DOHH2 (cell line): ENCODE measurements around the gene EIF2B4.
A peak's percentile ranks its signal among the peaks of the same experiment; 100 is the strongest.

Experiments
- H3F3A ChIP-seq: fragments of 200-600 bp; sonication (generic), shearing (Covaris generic); 2 replicates; pipeline ENCODE4 v1.6.0; 2016; ENCODE audit warnings: antibody characterized with exemption, mild to moderate bottlenecking; ENCODE audit not compliant: control insufficient read depth, insufficient read depth
- H3K27ac ChIP-seq: fragments of 200-600 bp; sonication (generic); 2 replicates; pipeline ENCODE4 v1.5.1; 2014; ENCODE audit warnings: low read depth, mild to moderate bottlenecking, low read length, moderate library complexity
- H3K27me3 ChIP-seq: fragments of 200-600 bp; sonication (generic); 2 replicates; pipeline ENCODE4 v1.6.1; 2014; ENCODE audit warnings: mild to moderate bottlenecking, low read length, mixed read lengths; ENCODE audit not compliant: control insufficient read depth
- H3K36me3 ChIP-seq: fragments of 200-600 bp; sonication (generic); 2 replicates; pipeline ENCODE4 v1.6.1; 2014; ENCODE audit warnings: mild to moderate bottlenecking, low read length, moderate library complexity, mixed read lengths; ENCODE audit not compliant: control insufficient read depth
- H3K4me1 ChIP-seq: fragments of 200-600 bp; sonication (generic); 2 replicates; pipeline ENCODE4 v1.6.1; 2014; ENCODE audit warnings: mild to moderate bottlenecking, low read length, mixed read lengths; ENCODE audit not compliant: control insufficient read depth
- H3K4me2 ChIP-seq: fragments of 200-600 bp; sonication (generic); 2 replicates; pipeline ENCODE4 v1.6.0; 2014; ENCODE audit warnings: mild to moderate bottlenecking, low read length, moderate library complexity
- H3K4me3 ChIP-seq: fragments of 200-600 bp; sonication (generic); 2 replicates; pipeline ENCODE4 v1.5.1; 2014; ENCODE audit warnings: mild to moderate bottlenecking, low read length, mixed read lengths
- H3K79me2 ChIP-seq: fragments of 200-600 bp; sonication (generic); 2 replicates; pipeline ENCODE4 v1.6.1; 2014; ENCODE audit warnings: mild to moderate bottlenecking, low read length, mixed read lengths; ENCODE audit not compliant: control insufficient read depth
- H3K9me2 ChIP-seq: fragments of 200-600 bp; sonication (generic); replicated peaks from 2 replicates; pipeline ENCODE4 v1.6.1; 2014; ENCODE audit warnings: mild to moderate bottlenecking, low read length, mixed read lengths; ENCODE audit not compliant: control insufficient read depth
- H3K9me3 ChIP-seq: fragments of 200-600 bp; sonication (generic); 2 replicates; pipeline ENCODE4 v1.6.1; 2014; ENCODE audit warnings: antibody characterized with exemption, low read length, mixed read lengths; ENCODE audit not compliant: control insufficient read depth, insufficient read depth
- H4K20me1 ChIP-seq: fragments of 200-600 bp; sonication (generic); 2 replicates; pipeline ENCODE4 v1.6.0; 2014; ENCODE audit warnings: low read depth, mild to moderate bottlenecking, antibody characterized with exemption, low read length, moderate library complexity; ENCODE audit not compliant: control insufficient read depth, insufficient read depth
- EZH2phosphoT487 ChIP-seq: fragments of 200-600 bp; sonication (generic); IDR thresholded peaks from 2 replicates; pipeline ENCODE4 v1.6.1; 2017; ENCODE audit warnings: borderline replicate concordance, mild to moderate bottlenecking, antibody characterized with exemption, low read length, moderate library complexity, mixed read lengths
- TF ChIP-seq, protein P1 (sequence below): fragments of 200-600 bp; sonication (generic); IDR thresholded peaks from one replicate; pipeline ENCODE4 v1.5.1; 2014; ENCODE audit warnings: antibody characterized with exemption, mild to moderate bottlenecking, low read depth, low read length; ENCODE audit not compliant: poor library complexity, severe bottlenecking

EIF2B4 gene

DNA sequence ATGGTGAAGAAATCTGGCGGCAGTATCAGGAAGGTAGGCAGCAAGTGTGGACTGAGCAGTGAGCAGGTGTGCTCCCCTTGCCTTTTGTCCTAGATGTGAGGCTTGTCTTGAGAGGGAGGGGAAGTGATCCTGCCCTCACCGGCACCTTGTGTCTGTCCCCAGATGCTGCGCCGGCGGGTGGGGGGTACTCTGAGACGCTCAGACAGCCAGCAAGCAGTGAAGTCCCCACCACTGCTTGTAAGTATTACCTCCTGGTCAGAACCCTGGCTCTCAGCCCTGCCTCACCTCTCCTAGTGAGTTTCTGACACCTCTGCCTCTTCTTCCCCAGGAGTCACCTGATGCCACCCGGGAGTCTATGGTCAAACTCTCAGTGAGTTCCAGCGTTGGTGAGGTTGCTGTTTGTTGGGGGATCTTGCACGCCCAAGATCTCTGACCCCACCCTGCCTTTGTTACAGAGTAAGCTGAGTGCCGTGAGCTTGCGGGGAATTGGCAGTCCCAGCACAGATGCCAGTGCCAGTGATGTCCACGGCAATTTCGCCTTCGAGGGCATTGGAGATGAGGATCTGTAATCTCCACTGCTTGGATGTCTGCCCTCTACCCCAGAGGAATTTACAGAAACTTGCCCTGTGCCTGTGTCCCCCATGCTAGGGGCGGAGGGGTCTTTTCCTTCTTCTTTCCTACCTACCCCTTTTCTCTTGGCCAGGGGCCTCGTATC lies 6.2 kb upstream of the EIF2B4 start:
- peaks cover 35% of the 10 kb centered on the region for H3K79me2 ChIP-seq

GRCh38 chr2:27375513-27376099 lies 5.5 kb upstream of the EIF2B4 start:
- peaks cover 8% of the 10 kb centered on the region; the same call in 1 of the 2 replicates for H3F3A ChIP-seq
- peaks cover 91% of the 10 kb centered on the region for H3K36me3 ChIP-seq
- no peak overlapping the region for H3K4me3 ChIP-seq
- no peaks in the 10 kb centered on the region for H3K27me3 ChIP-seq
- no peaks in the 10 kb centered on the region for H3K9me3 ChIP-seq
- H3K9me2 ChIP-seq: no peaks in the 10 kb centered on the region
- H3K4me1 ChIP-seq: peaks cover 31% of the 10 kb centered on the region
- H3K4me2 ChIP-seq: no peak overlapping the region
- no peak for TF ChIP-seq EZH2phosphoT487
- TF ChIP-seq, protein P1, sequence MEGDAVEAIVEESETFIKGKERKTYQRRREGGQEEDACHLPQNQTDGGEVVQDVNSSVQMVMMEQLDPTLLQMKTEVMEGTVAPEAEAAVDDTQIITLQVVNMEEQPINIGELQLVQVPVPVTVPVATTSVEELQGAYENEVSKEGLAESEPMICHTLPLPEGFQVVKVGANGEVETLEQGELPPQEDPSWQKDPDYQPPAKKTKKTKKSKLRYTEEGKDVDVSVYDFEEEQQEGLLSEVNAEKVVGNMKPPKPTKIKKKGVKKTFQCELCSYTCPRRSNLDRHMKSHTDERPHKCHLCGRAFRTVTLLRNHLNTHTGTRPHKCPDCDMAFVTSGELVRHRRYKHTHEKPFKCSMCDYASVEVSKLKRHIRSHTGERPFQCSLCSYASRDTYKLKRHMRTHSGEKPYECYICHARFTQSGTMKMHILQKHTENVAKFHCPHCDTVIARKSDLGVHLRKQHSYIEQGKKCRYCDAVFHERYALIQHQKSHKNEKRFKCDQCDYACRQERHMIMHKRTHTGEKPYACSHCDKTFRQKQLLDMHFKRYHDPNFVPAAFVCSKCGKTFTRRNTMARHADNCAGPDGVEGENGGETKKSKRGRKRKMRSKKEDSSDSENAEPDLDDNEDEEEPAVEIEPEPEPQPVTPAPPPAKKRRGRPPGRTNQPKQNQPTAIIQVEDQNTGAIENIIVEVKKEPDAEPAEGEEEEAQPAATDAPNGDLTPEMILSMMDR: no peak
- H3K27ac ChIP-seq: no peak overlapping the region
- peaks cover 42% of the 10 kb centered on the region for H3K79me2 ChIP-seq
- H4K20me1 ChIP-seq: peaks cover 4% of the 10 kb centered on the region; the same call in 1 of the 2 replicates

More for the DNA sequence above, 6.2 kb upstream of the EIF2B4 start:
- Histone ChIP-seq H3K9me2 (no peaks in the 10 kb centered on the region), H3K4me2 (no peak overlapping the region), H3K27me3 (no peaks in the 10 kb centered on the region), H3K4me1 (peaks cover 38% of the 10 kb centered on the region), H4K20me1 (peaks cover 4% of the 10 kb centered on the region; the same call in 1 of the 2 replicates), H3K36me3 (peaks cover 90% of the 10 kb centered on the region), H3K27ac (no peak overlapping the region), H3K9me3 (no peaks in the 10 kb centered on the region), H3K4me3 (no peak overlapping the region), H3F3A (peaks cover 10% of the 10 kb centered on the region; the same call in 1 of the 2 replicates)
- TF ChIP-seq, protein P1: no peak
- TF ChIP-seq EZH2phosphoT487: no peak

DNA sequence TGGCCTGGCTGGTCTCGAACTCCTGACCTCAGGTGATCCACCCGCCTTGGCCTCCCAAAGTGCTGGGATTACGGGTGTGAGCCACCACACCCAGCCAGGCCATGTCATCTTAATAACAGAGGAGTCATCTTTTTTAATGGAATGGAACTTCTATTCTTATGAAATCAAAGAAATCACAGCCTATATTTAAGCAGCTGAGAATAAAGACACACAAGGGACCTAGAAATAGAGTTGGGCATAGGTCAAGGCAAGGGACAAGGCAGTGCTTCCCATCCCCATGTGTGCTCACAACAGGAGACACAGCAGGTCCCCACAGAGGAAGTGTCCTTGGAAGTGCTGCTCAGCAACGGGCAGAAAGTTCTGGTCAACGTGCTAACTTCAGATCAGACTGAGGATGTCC lies 3.4 kb upstream of the EIF2B4 start:
- no peak for TF ChIP-seq EZH2phosphoT487
- Histone ChIP-seq H3K27ac (no peak overlapping the region), H3K4me1 (peaks cover 25% of the 10 kb centered on the region), H3K27me3 (no peaks in the 10 kb centered on the region), H3K36me3 (peaks cover 83% of the 10 kb centered on the region), H3K4me2 (no peak overlapping the region), H4K20me1 (peaks cover 4% of the 10 kb centered on the region; the same call in 1 of the 2 replicates), H3K9me2 (no peaks in the 10 kb centered on the region), H3K4me3 (no peak overlapping the region), H3K9me3 (no peaks in the 10 kb centered on the region), H3K79me2 (peaks cover 53% of the 10 kb centered on the region), H3F3A (no peaks in the 10 kb centered on the region)

DNA sequence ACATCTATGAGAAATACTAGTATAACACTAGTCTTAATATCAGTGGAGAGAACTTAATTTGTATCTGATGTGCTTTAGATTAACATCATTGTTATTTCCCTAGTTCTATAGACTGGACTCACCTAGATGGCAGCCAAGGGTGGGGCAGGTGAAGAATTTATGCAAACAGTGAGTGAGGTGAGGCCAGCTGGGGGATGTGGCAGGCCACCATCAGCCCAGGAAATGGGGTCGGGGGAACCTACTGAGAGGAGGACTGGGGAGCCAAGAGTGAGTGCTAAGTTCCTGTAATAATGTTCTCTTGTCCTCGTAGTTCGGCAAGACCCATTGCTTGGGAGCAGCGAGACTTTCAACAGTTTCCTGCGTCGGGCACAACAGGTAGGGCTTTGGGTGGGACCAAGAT lies 2.8 kb upstream of the EIF2B4 start:
- TF ChIP-seq, protein P1: no peak
- TF ChIP-seq EZH2phosphoT487: no peak
- H3K4me2 ChIP-seq: peak overlapping the region; percentile 97

More for the DNA sequence above, 2.8 kb upstream of the EIF2B4 start:
- H3K4me3 ChIP-seq: peak overlapping the region; percentile 87; the same call in 1 of the 2 replicates
- H3F3A ChIP-seq: no peaks in the 10 kb centered on the region
- H3K36me3 ChIP-seq: peaks cover 83% of the 10 kb centered on the region
- H3K9me3 ChIP-seq: no peaks in the 10 kb centered on the region
- H3K27ac ChIP-seq: no peak overlapping the region
- H3K27me3 ChIP-seq: no peaks in the 10 kb centered on the region
- H3K79me2 ChIP-seq: peaks cover 55% of the 10 kb centered on the region
- peaks cover 27% of the 10 kb centered on the region for H3K4me1 ChIP-seq
- H3K9me2 ChIP-seq: no peaks in the 10 kb centered on the region
- peaks cover 4% of the 10 kb centered on the region; the same call in 1 of the 2 replicates for H4K20me1 ChIP-seq
